Natural killer cell (primary cell): ENCODE results near the gene DOCK10. TPM values are rescaled to one million over a fixed set of nuclear protein-coding genes. Genes with fewer than 3 reads are reported as not detected.

Experiments
- ATAC-seq, 3 donors: fragments of 150-1000 bp in 2 of 3; fragments of 200-7000 bp in 1 of 3; cut with Tn5 transposase; 1 replicate in 1 of 3; 2 replicates in 2 of 3; pipeline ENCODE4 v1.10.0; 2021; ENCODE audit warnings: mild to moderate bottlenecking in 2 of 3, moderate library complexity in 2 of 3
- DNase-seq, 2 donors: peaks; one replicate each; pipeline versions ENCODE4 v3.0.0 to v3.0.0-alpha.2; 2013 to 2021; ENCODE audit warnings: mixed read lengths in 1 of 2
- H3K27ac ChIP-seq: one replicate; pipeline ENCODE4 v1.5.1; 2013; ENCODE audit warnings: mild to moderate bottlenecking, low read length
- H3K27me3 ChIP-seq: one replicate; pipeline ENCODE4 v1.6.1; 2013; ENCODE audit warnings: low read length; ENCODE audit not compliant: control insufficient read depth, insufficient read depth
- H3K36me3 ChIP-seq: one replicate; pipeline ENCODE4 v1.6.1; 2013; ENCODE audit warnings: low read length; ENCODE audit not compliant: control insufficient read depth, insufficient read depth
- H3K4me1 ChIP-seq: one replicate; pipeline ENCODE4 v1.6.1; 2013; ENCODE audit warnings: low read length; ENCODE audit not compliant: control insufficient read depth, insufficient read depth
- H3K4me3 ChIP-seq: one replicate; pipeline ENCODE4 v1.5.1; 2013; ENCODE audit warnings: low read length
- H3K9me3 ChIP-seq: one replicate; pipeline ENCODE4 v1.6.1; 2013; ENCODE audit warnings: low read length; ENCODE audit not compliant: control insufficient read depth, insufficient read depth
- H3K27ac Mint-ChIP-seq, 2 donors: one replicate each; pipeline ENCODE4 v1.8.0; 2022; ENCODE audit warnings: mild to moderate bottlenecking in 2 of 2, mixed read lengths in 2 of 2, moderate library complexity in 1 of 2
- H3K27me3 Mint-ChIP-seq, 2 donors: one replicate each; pipeline ENCODE4 v1.8.0; 2022; ENCODE audit warnings: low read depth in 2 of 2, mixed read lengths in 2 of 2
- H3K36me3 Mint-ChIP-seq: one replicate; pipeline ENCODE4 v1.8.0; 2022; ENCODE audit warnings: mixed read lengths
- H3K4me1 Mint-ChIP-seq, 2 donors: one replicate each; pipeline ENCODE4 v1.8.0; 2022; ENCODE audit warnings: mixed read lengths in 2 of 2
- H3K4me3 Mint-ChIP-seq: one replicate; pipeline ENCODE4 v1.8.0; 2022; ENCODE audit warnings: mild to moderate bottlenecking, moderate library complexity, mixed read lengths
- H3K9me3 Mint-ChIP-seq, 2 donors: one replicate each; pipeline ENCODE4 v1.8.0; 2022; ENCODE audit warnings: mixed read lengths in 2 of 2
- WGBS: methylation state at CpG from one replicate; pipeline ENCODE4 v1.1.7; 2013; ENCODE audit warnings: missing lambda C conversion rate; ENCODE audit not compliant: insufficient coverage; 5-methylcytosine and 5-hydroxymethylcytosine counted together
- intact Hi-C: fragments of 100-400 bp; cut with micrococcal nuclease; formaldehyde crosslinking; loops from one replicate; pipeline ENCODE4 v1.14.2; 2022
- total RNA-seq, 4 donors: library from RNA; stranded (reverse); fragments of 120-200 nt in 1 of 4; gene quantifications; one replicate each; pipeline versions ENCODE4 v1.2.3 to v1.2.4, GENCODE V29; 2013 to 2022
- TF ChIP-seq, protein P1 (sequence below): fragments of 200-600 bp; IDR thresholded peaks from one replicate; pipeline ENCODE4 v1.8.0; 2022; ENCODE audit warnings: antibody characterized with exemption

DOCK10 gene
- total RNA-seq, 3 donors from 2014 or later (not counting 1 experiment from before 2014, with no cell fraction given) = 181 to 213 (median 182) TPM

DNA sequence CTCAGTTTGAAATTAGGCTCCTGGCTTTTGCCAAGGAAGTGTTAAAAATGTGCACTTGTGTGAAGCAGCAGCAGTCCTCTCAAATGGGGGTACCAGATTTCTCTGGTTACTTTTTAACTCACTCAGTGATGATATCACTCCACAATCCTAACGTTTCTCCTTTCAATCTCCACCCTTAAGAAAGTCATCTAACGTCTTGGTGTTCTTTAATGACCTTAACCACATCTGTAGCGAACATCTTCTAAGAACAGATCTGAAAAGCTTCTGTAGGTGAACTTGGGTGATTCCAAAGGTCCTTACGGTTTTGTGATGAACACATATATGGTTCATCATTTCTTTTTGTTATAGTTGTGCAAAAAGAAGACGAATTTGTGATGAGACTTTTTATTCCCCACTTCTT, 73.2 kb downstream of the DOCK10 start:
- Histone ChIP-seq H3K9me3 (no peaks in the 10 kb centered on the region), H3K27ac (peak overlapping the region; percentile 30), H3K4me1 (peaks cover 36% of the 10 kb centered on the region), H3K36me3 (no peaks in the 10 kb centered on the region), H3K4me3 (no peak overlapping the region), H3K27me3 (no peaks in the 10 kb centered on the region)
- TF ChIP-seq, protein P1, sequence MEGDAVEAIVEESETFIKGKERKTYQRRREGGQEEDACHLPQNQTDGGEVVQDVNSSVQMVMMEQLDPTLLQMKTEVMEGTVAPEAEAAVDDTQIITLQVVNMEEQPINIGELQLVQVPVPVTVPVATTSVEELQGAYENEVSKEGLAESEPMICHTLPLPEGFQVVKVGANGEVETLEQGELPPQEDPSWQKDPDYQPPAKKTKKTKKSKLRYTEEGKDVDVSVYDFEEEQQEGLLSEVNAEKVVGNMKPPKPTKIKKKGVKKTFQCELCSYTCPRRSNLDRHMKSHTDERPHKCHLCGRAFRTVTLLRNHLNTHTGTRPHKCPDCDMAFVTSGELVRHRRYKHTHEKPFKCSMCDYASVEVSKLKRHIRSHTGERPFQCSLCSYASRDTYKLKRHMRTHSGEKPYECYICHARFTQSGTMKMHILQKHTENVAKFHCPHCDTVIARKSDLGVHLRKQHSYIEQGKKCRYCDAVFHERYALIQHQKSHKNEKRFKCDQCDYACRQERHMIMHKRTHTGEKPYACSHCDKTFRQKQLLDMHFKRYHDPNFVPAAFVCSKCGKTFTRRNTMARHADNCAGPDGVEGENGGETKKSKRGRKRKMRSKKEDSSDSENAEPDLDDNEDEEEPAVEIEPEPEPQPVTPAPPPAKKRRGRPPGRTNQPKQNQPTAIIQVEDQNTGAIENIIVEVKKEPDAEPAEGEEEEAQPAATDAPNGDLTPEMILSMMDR = no peak
- intact Hi-C loops = loop anchor here (2.0 kb wide), 1 partner anchor 34 kb away; no protein-coding TSS in a partner anchor
- DNase-seq = no peak
- Mint-ChIP-seq H3K27ac (peak overlapping the region; percentile 46 to 56), H3K4me3 (no peak overlapping the region), H3K4me1 (peaks cover 55 to 60% of the 10 kb centered on the region in 2 donors), H3K36me3 (no peaks in the 10 kb centered on the region), H3K27me3 (no peaks in the 10 kb centered on the region), H3K9me3 (no peaks in the 10 kb centered on the region)
- ATAC-seq = no peak
- 75% methylated on average over 4 of the region's 5 CpGs for WGBS

DNA sequence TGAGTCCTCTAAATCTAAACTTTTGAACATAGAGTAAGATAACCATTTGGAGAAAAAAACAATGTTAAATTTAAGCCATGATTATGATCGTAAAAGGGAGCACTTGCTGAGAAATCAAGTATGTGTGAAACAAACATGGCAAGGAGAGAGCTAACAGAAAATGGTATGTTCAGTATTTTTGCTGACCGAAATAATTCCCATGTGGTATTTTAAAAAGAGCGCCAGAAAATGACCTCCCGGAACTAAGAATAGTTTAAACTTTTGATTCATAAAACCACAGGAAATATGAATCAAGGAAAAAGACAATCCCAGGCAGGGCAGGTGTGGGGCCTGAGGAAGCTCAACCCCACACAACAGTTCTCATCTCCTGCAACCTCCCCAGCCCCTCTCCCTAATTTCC, 74.2 kb downstream of the DOCK10 start:
- Histone ChIP-seq H3K4me1 (peaks cover 26% of the 10 kb centered on the region), H3K9me3 (no peaks in the 10 kb centered on the region), H3K36me3 (no peaks in the 10 kb centered on the region), H3K27ac (no peak overlapping the region), H3K4me3 (no peak overlapping the region), H3K27me3 (no peaks in the 10 kb centered on the region)
- H3K9me3 Mint-ChIP-seq = no peaks in the 10 kb centered on the region
- H3K4me3 Mint-ChIP-seq = no peak overlapping the region
- 73% methylated on average over 2 of the region's 4 CpGs for WGBS
- peak overlapping the region; percentile 46 to 56 for H3K27ac Mint-ChIP-seq
- DNase-seq = no peak
- peaks cover 49 to 57% of the 10 kb centered on the region in 2 donors for H3K4me1 Mint-ChIP-seq
- no peak for ATAC-seq
- no peaks in the 10 kb centered on the region for H3K27me3 Mint-ChIP-seq
- intact Hi-C loops = loop anchor here (2.0 kb wide), 1 partner anchor 35 kb away; no protein-coding TSS in a partner anchor
- H3K36me3 Mint-ChIP-seq = no peaks in the 10 kb centered on the region
- TF ChIP-seq, protein P1 = no peak

DNA sequence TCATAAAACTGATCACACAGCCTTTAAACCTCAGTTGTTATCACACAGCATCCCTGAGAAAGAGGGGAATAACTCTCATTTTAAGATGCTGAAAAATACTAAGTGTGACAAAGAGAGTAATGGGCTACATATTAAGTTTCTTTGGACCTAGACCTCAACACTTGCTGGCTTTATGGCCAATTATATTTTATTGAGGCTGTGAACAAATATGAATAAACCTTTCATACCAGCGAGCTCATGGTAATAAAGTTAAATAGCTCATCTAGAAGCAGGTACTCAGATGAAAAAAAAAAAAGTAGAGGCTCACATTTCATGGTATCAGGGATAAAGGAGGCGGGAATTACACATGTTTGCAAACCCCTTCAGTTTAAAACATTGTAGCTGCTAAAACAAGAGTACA, 75.7 kb downstream of the DOCK10 start:
- ATAC-seq (no peak), DNase-seq (no peak)
- no peaks in the 10 kb centered on the region for H3K27me3 Mint-ChIP-seq
- H3K27me3 ChIP-seq = no peaks in the 10 kb centered on the region
- TF ChIP-seq, protein P1 = no peak
- no peaks in the 10 kb centered on the region for H3K9me3 Mint-ChIP-seq
- 100% methylated on average over 2 of the region's 2 CpGs for WGBS
- peaks cover 59 to 63% of the 10 kb centered on the region in 2 donors for H3K4me1 Mint-ChIP-seq
- H3K4me1 ChIP-seq = peaks cover 26% of the 10 kb centered on the region
- H3K9me3 ChIP-seq = no peaks in the 10 kb centered on the region
- no peaks in the 10 kb centered on the region for H3K36me3 Mint-ChIP-seq
- no peak overlapping the region for H3K4me3 ChIP-seq
- no peaks in the 10 kb centered on the region for H3K36me3 ChIP-seq
- no peak overlapping the region for H3K4me3 Mint-ChIP-seq
- intact Hi-C loops = no loop called here
- no peak overlapping the region for H3K27ac ChIP-seq
- no peak overlapping the region for H3K27ac Mint-ChIP-seq

DNA sequence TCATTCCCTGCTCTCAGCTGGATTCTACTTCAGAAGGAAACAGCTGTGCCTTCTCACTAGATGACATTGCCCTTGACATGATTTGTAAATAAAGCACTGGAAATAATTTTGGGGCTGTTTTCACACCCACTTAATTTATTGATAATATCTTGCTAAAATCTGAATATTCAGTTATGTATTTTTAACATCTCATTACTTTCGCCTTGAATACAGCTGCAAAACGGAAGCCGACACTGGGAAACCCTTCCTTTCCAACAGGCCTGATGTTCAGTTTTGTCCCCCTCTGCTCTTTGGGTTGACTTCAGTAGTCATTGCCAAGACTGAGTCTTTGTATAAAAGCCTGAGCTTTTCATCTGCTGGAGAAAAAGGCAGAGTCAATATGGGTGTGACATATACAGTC, 82.7 kb downstream of the DOCK10 start:
- Histone ChIP-seq H3K9me3 (no peaks in the 10 kb centered on the region), H3K36me3 (no peaks in the 10 kb centered on the region), H3K27ac (no peak overlapping the region), H3K4me3 (no peak overlapping the region), H3K27me3 (no peaks in the 10 kb centered on the region), H3K4me1 (peaks cover 18% of the 10 kb centered on the region)
- no peaks in the 10 kb centered on the region for H3K36me3 Mint-ChIP-seq
- intact Hi-C loops = no loop called here
- H3K9me3 Mint-ChIP-seq = no peaks in the 10 kb centered on the region
- ATAC-seq (no peak), DNase-seq (no peak)
- H3K27ac Mint-ChIP-seq = peak overlapping the region; percentile 86 to 90
- no peaks in the 10 kb centered on the region for H3K27me3 Mint-ChIP-seq
- H3K4me3 Mint-ChIP-seq = no peak overlapping the region
- H3K4me1 Mint-ChIP-seq = peaks cover 65 to 74% of the 10 kb centered on the region in 2 donors
- TF ChIP-seq, protein P1 = no peak
- WGBS = 100% methylated on average over 3 of the region's 3 CpGs
